Stimulated activated CD4-positive, alpha-beta T cell treated with anti-CD3 and anti-CD28 coated beads, Interleukin-15, amount 100 ng/mL, for 48 hours (primary cell): Measurements from ENCODE around the gene SHANK3.

ENCODE experiments used
- DNase-seq, 2 donors: peaks; one replicate each; pipeline ENCODE4 v3.0.0-alpha.2; 2020; ENCODE audit warnings: low read depth in 2 of 2

Gene SHANK3

DNA sequence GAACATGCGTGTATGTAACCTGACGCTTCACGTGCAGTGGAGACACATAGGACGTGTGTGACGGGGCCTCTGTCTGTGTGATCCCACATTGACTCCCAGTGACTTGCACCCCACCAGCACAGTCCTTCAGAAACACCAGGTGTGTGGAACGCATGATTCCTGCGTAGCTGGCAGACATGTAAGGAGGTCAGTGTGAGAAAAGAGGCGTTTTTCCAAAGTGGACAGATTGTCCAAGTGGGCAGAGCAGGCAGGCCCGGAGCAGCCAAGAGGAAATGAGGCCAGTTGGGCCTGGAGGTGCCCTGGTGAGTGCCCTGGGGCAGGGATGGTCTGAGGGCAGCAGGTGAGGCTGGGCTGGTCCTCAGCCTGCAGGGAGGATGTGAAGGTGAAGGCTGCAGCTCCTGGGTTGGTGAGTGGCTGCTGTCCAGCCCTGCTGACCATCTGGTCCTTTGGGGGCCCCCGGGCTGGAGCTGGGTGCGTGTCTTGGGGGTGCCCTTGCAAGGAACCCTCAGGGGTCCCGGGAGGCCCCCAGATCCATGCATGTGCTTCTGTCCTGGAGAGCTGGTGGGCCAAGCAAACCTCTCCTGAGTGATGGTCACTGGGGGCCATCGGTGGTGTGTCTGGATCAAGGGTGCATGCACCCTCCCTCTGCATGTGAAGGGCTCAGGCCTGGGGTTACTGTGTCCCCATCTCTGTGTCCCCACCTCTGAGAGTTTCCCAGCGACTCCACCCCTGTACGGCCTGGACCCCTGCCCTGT is 26.6 kb downstream of the SHANK3 start:
- no peak for DNase-seq

DNA sequence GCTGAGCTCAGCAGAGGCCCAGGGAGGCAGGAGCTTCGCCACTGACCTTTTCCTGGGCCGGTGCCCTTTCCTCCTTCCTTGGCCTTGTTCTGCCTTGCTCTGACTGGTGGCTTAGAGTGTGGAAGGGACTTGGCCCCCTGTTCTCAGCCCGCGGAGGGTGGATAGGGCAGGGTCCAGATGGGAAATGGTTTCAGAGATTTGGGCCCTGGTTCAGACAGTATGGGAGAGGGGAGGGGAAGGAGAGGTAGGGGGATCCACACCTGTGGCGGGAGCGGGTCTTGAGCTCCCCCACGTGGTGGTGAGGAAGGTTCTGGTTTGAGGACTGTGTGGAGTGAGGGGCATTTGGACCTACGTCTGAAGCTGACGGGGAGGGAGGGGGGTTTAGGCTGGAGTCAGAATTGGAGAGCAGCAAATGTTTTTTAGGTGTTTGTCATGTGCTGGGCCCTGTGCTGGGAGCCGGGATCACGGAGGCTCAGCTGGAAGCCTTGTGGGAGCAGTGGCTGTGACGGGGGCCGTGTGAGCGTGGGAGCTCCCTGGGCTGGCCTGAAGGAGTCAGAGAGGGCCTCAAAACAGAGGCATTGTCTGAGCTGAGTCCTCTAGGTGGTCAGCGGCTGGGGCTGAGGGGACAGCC is 27.2 kb downstream of the SHANK3 start:
- no peak for DNase-seq

DNA sequence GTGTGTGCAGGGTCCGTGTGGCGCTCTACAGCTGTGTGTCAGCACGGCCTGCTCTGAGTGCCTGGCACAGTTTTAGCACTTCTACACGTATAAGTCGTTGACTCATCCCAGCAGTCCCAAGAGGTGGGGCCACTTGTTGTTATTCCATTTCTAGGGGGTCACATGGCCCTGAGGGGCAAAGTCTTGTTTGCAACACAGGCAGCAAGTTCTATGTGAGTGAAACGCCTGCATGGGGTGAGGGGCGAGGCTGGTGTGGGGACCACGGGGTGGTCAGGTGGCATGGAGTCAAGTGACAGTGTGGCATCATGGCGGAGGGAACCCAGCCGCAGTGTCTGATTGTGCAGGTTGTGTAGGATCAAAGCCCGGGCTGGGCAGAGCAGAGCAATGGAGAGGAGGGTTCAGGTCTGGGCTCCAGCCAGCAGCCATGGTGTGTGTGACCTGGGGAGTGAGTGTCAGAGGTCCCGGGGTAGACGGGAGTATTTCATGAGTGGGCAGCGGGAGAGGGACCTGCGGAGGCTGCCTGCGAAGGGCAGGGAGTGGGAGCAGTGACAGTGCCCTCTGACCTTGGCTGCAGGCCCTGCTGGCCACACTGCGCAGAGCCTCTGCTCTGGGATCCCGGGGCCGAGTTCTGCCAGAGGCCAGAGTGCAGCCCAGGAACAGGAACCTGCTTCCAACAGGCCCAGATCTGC is 27.9 kb downstream of the SHANK3 start:
- DNase-seq = no peak

DNA sequence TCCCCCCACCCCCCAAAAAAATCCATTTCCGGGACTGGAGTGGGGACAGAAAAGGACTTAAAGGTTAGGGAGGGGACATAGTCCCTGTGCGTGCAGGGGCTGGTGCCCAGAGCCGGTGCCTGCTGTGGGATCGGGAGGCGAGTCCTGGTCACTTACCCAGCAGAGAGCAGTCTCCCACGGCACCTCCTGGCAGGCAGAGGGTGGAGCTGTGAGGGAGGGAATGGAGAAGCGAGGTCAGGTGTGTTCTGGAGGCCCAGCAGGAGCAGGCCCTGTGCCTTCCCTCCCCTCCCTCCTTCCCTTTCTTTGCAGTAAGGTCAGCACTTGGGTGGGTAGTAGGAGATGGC is 28.4 kb downstream of the SHANK3 start:
- DNase-seq = no peak

DNA sequence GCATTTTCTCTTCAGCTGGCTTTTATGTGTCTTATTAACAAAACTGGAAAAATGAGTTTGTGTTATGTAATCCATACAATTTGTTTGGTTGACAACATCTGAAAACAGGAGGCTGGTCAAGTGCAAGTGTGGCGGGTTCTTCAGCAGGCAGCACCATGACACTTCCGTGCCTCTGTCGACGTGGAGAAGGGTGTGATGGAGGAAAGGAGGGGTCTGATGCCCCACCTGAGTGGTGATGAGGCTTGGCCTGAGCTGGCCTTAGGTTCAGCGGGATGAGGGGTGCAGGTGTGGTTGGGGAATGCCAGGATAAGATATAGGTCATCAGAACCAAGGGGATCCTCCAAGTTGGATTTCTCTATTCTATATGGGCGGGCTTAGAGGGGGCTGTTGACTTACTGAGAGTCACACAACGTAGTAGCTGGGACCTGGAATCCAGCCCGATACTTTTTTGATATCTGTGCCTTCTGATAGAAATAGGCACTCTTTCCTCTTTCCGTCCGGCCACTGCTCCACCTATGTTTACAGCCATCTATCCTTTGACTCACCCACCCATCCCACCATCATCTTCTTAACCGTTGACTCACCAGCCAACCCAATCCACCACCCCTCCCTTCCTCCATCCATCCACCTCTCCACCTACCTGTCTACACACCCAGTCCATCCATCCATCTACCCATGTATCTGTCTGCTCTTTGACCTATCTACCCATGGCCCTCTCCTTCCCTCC is 29.0 kb downstream of the SHANK3 start:
- DNase-seq = no peak

DNA sequence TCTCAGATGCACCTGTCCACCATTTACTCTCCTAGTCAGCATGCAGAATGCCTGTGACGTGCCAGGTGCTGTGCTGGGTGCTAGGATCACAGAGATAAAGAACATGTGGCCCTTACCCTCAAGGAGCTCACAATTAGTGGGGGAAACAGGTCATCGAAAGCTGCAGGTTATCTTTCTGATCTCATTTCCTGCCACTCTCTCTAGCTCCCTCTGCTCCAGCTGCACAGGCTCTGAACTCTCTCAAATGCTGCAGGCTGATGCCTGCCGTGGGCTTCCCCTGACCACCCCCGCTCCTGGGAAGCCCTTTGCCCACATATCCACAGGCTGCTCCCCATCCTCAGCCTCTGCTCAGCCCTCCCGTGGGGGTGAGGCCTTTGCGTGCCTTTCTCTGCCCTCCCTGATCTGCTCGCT is 29.6 kb downstream of the SHANK3 start:
- no peak for DNase-seq

DNA sequence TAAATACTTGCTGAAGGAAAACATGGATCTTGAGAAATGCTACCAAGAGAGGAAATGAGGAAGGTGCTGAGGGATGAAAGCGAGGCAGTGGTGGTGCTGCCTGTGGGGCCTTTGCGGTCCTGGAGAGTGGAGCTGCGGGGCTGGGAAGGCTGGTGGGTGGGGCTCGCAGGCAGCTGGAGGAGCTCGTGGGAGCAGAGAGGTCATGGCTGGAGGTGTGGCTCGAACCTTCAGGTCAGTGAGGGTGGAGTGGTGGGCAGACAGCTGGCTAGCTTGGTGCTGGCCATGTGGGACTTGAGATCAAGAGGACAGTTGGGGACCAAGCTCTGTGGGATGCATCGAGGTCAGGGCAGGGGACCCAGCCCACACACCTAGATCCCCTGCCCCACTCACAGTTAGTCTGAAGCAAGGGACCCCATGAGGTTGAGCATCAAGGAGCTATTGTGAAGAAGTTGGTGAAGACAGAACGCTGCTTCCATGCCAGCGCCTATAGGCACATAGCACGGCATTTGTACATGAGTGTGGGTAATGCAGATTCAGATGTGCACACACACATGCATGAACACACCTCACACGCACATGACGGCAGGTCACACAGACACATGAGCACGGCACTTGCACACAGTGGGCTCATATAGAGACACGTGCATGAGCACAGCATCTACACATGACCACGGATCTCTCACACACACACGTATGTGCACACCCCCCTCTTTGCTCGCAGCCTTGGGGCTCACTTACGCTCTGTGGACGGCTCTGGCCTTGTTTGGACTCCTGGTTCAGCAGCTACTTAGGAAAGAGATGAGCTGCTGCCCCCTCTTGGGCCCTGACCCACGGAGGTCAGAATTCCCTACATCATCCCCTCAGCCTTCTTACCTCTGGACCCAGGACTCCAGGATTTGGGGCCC is 30.4 kb downstream of the SHANK3 start:
- DNase-seq = no peak

DNA sequence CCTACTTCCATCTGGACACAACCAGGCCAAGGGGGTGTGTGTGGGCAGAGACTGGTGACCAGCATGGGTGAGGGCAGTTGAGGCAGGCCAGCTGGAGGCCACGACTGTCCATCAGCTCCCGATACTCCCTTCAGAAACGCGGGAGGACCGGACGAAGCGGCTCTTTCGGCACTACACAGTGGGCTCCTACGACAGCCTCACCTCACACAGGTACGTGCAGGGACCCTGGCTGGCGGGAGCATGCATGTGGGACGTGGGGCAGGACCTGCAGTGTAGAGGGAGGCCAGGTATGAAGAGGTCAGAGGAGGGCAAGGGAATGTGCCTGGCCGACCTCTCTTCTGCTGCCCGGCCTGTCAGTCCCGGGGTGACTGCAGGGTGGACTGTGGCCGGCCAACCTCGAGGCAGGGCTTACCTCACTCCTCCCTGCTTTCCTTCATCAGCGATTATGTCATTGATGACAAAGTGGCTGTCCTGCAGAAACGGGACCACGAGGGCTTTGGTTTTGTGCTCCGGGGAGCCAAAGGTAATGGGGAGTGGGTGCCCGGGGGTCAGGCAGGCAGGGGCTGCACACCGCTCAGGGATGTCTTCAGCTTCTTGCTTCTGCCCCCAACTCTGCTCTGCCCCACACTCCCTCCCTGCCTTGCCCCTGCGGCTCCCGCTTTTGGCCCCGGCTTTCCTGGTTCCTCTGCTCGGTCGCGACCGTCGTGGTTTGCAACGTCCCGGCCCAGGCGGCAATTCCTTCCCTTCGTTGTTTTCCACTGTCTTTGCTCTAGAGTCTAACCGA is 31.3 kb downstream of the SHANK3 start:
- DNase-seq = no peak

DNA sequence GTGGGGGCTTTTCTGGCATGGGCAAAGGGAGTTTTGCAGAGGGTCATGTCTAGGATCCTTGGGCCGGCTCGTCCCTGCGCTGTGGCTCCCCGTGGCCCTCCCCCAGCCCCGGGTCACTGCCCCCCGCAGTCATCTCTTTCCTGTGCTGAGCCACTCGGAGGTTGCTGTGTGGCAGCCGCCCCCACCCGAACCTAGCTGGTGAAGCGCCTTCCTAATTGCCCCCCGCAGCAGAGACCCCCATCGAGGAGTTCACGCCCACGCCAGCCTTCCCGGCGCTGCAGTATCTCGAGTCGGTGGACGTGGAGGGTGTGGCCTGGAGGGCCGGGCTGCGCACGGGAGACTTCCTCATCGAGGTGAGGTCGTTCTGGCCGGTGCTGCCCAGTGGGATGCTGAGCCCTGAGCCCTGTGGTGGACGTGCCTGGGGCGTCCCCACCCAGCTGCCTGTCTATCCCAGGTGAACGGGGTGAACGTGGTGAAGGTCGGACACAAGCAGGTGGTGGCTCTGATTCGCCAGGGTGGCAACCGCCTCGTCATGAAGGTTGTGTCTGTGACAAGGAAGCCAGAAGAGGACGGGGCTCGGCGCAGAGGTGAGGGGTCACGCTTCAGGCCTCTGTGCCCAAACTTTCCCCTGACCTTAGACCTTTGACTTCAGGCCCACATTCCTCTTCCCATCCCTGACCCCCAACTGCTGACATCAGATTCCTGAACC is 32.0 kb downstream of the SHANK3 start:
- DNase-seq = no peak

DNA sequence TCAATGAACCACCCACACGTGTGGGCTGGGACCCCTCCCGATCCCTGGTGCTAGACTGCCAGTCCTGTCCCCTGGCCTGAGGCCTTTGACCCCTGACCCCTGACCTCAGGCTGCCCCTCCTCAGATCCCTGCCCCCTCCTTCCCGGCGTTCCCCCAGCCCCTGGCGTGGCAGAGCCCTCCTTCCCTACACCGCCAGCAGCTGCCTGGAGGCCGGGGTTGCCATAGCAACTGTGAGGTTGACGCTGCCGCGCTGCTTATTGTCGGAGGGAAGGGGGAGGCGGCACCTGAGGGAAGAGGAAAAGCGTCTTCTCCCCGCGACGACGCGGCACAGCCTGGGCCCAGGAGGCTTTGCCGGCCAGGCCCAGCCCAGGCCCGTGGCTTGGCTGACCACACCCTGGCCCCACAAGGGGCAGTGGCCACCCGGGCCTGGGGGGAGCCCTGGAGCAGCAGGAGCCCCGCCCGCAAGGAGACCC is 32.6 kb downstream of the SHANK3 start:
- DNase-seq = no peak

DNA sequence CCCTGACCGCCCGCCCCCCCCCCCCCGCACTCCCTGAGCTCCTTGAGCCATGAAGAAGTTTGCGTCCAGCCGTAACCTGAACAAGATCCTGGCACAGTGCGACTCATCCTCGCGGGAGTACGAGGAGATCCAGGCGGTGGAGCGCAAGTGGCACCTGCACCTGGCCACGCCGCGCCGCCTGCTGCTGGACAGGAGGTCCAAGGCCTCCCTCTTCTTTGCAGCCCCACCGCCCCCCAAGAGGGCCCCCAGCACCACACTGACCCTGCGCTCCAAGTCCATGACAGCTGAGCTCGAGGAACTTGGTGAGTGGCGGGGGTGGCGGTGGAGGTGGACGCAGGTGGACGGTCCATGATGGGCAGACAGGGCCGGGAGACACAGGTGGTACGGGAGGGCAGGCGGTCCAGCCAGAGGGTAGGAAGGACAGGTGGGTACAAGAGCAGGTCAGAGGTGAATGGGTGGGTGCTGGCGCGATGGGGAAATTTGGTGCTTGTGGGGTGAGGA is 33.3 kb downstream of the SHANK3 start:
- no peak for DNase-seq

DNA sequence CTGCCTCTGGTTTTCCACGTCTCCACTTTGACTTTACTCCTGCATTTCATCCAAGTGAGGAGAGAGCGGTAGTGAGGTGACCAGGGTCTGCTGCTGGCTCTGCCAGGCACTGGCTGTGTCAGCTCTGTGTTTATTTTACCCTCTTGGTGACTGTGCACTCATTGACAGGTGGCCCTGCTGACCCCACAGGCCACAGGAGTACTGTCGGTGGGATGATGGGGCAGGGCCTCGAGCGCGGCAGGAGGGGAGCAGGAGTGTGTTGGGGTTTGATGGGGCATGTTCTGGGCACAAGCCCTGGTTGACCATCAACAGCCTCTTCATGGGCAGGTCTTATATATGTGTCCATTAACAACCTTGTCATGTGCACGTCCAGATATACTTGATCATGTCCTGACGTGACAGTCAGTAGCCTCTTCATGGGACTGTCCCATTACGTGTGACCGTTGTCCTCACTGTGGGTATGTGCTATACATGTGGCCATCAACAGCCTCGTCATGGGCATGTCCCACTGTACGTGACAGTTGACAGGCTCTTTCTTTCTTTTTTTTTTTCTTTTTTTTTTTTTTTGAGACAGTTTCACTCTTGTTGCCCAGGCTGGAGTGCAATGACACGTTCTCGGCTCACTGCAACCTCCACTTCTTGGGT is 34.0 kb downstream of the SHANK3 start:
- DNase-seq = no peak

DNA sequence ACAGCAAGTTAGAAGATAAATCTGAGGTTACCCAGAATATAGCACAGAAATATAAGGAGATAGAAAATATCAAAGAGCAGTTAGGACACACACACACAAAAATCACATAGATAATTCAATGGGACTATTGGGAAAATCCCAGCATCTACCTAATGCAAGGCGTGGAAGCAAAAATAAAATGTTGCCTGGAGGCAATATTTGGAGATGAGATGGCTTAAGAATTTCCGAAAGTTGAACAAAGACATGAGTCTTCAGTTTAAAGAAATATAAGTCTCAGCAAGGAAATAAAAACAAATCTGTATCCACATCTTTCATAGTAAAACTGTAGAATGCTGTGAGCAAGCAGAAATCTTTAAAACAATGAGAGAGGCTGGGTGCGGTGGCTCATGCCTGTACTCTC is 35.9 kb downstream of the SHANK3 start:
- DNase-seq = no peak

DNA sequence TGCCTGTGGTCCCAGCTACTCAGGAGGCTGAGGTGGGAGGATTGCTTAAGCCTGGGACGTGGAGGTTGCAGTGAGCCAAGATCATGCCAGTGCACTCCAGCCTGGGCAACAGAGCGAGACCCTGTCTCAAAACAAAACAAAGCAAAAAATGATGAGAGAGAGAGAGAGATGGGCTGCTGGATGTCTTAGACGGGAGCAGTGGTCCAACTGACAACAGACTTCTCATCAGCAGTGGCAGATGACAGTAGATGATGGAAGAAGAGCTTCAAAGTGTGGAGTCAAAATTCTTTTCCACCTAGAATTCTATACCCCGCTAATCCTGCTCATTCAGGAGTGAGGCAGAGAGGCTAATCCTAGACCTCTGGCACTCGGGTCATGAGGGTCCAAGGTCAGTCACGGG is 36.4 kb downstream of the SHANK3 start:
- no peak for DNase-seq

DNA sequence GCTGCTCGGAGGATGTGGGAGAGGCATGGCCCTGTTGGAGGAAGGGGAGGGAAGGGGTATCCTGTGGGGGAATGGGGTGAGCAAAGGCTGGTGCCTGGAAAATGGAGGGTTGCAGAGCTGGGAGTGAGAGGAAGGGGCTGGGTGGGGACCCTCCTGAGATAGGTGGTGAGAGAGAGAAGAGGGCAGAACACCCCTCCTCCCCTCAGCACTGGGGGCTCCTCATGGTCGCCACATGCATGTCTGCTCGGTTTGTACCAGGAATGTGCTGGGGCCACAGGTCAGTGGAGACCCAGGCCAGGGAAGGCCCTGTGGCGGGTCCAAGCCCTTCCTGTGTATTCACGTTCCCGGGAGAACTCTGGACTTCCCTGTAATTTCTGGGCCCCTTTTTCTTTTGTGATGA is 37.6 kb downstream of the SHANK3 start:
- no peak for DNase-seq

DNA sequence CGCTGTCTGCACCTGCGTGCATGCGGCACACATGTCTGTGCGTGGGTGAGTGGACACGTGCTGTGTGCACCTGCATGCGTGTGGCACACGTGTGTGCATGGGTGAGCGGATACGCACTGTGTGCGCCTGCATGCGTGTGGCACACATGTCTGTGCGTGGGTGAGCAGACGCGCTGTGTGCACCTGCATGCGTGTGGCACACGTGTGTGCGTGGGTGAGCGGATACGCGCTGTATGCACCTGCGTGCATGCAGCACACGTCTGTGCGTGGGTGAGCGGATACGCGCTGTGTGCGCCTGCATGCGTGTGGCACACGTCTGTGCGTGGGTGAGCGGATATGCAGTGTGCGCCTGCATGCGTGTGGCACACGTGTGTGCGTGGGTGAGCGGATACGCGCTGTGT is 38.3 kb downstream of the SHANK3 start:
- no peak for DNase-seq

DNA sequence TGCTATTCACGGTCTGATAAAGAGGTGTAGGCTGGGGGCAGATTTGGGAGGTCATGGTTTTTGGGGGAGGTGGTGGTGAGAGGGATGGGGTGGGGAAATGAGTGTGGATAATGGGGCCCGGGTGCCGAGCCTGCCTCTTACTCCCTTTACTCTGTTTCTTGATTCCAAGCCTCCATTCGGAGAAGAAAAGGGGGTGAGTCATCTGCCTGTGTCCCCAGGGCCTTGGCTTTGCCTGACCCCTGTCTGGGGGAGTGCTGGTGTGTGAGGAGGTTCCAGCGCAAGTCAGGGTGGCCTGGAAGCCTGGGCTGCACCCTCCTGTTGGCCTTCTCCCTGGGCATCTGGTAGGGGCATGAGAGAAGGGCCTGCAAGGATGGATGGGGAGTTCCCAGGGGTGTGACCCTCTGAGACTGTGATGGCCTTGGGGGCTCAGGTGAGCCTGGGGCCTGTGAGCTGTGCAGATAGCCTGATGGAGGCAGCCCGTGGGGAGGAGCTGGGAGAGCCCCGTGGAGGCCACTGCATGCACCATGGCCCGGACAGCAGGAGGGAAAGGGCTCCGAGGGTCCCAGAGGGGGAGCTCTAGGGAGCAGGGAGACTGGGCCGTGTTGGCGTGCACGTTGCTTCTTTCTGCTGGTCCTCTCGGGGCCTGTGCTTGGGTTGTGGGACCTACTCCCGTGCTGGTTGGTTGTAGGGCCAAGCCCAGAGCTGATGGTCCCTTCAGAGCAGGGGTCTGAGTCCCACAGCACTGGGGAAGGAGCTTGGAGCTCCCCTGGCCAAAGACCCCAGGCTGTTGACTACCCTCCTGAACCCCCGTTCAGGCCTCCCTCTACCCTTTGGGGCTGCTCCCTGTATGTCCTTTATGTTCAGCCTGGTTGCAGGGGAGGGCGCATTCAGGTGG is 39.1 kb downstream of the SHANK3 start:
- DNase-seq = no peak

DNA sequence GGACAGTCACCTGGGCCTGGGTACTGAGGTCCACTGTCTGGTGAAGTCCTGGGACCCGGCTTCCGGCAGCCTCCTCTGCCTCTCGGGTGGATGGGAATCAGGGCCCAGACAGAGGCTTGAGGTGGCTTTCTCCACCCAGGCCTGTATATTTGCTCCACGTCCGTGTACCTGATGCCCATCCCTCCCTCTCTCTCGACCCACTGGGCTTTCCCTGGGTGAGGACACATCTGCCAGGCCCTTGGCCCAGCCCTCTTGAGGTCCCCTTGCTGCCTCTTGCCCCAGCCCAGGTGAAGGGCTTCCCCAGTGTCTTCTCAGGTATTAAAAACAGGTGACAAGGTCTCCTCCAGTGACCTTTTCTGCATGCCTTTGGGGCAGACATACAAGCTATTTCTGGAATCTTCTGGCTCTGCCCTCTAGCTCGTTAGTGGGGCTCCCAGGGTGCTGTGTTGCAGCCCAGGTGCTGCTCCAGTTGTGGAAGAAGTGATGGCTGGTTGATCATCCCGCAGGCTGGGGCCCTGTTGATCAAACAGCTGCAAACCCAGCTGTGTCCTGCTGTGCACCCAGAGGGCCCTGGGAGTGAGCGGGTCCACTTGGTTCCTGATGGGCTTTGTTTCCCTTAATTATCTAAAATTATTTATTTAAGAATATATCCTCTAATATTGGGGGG is 39.9 kb downstream of the SHANK3 start:
- DNase-seq = no peak
